HepG2 (cell line): ENCODE results near the gene FAM83D. TPM values are rescaled to one million over a fixed set of nuclear protein-coding genes. Genes with fewer than 3 reads are reported as not detected.
A peak's percentile ranks its signal among the peaks of the same experiment; 100 is the strongest.

Source experiments
- ATAC-seq: fragments of 200-7000 bp; cut with Tn5 transposase; 3 replicates; pipeline ENCODE4 v1.9.1; 2020; ENCODE audit warnings: mild to moderate bottlenecking, moderate library complexity
- BruUV-seq: library from RNA; stranded (reverse); fragments of 400-500 nt; replicated peaks from 2 replicates; lab custom pipeline; 2021; lab: Mats Ljungman, UMichigan
- CTCF ChIA-PET: fragments of 300-600 bp; formaldehyde crosslinking; extraction: SDS; loops from one replicate; lab custom pipeline; 2021; ENCODE audit warnings: low total read pairs, inconsistent platforms, low intra/inter-chr PET ratio; lab: Yijun Ruan, JAX
- POLR2A ChIA-PET: fragments of 350-600 bp; sonication (Branson Sonifier 250); formaldehyde crosslinking; loops from one replicate; lab custom pipeline; 2020; ENCODE audit warnings: antibody characterized with exemption, inconsistent platforms; lab: Yijun Ruan, JAX
- DNase-seq: peaks from one replicate; pipeline ENCODE4 v3.0.0-alpha.2; 2015; ENCODE audit warnings: low spot score
- FAIRE-seq: peaks from 3 replicates; lab custom pipeline; 2011; peaks lifted over from hg19 to GRCh38; lab: Jason Lieb, UNC
- H2AFZ ChIP-seq: one replicate; pipeline ENCODE4 v1.6.1; 2011; ENCODE audit warnings: low read length, inconsistent platforms
- H3K27ac ChIP-seq: fragments of 300-600 bp; 3 replicates; pipeline ENCODE4 v1.8.0; 2011; ENCODE audit warnings: mixed run types, mild to moderate bottlenecking, mixed read lengths, low read length, inconsistent platforms; ENCODE audit not compliant: insufficient read depth; ENCODE audit errors: extremely low read length
- H3K27me3 ChIP-seq, 2 experiments: fragments of 200-600 bp in 1 of 2; 2 replicates in 1 of 2; 3 replicates in 1 of 2; pipeline versions ENCODE4 v1.6.0 to v1.8.0; 2011; ENCODE audit warnings: low read length in 2 of 2, mild to moderate bottlenecking in 2 of 2, moderate library complexity in 2 of 2, inconsistent platforms in 1 of 2; ENCODE audit not compliant: insufficient read depth in 2 of 2, control insufficient read depth in 1 of 2
- H3K36me3 ChIP-seq, 2 experiments: fragments of 200-600 bp in 1 of 2; replicated peaks in 1 of 2; 2 replicates in 1 of 2; 3 replicates in 1 of 2; pipeline versions ENCODE4 v1.5.1 to v1.8.0; 2011; ENCODE audit warnings: low read length in 2 of 2, inconsistent platforms in 1 of 2; ENCODE audit not compliant: insufficient read depth in 2 of 2, control insufficient read depth in 1 of 2
- H3K4me1 ChIP-seq: 2 replicates; pipeline ENCODE4 v1.5.1; 2012; ENCODE audit warnings: low read length, inconsistent platforms; ENCODE audit not compliant: insufficient read depth
- H3K4me2 ChIP-seq: 2 replicates; pipeline ENCODE4 v1.6.0; 2011; ENCODE audit warnings: low read depth, low read length, inconsistent platforms
- H3K4me3 ChIP-seq, 3 experiments: fragments of 200-600 bp in 1 of 3; sonication (generic), shearing (Covaris generic) in 1 of 3; replicated peaks in 1 of 3; 2 replicates each; pipeline ENCODE4 v1.5.1; 2011 to 2016; ENCODE audit warnings: low read length in 3 of 3, inconsistent platforms in 2 of 3, low read depth in 2 of 3, mild to moderate bottlenecking in 2 of 3, control low read depth in 1 of 3, mixed read lengths in 1 of 3; ENCODE audit not compliant: insufficient read depth in 1 of 3
- H3K79me2 ChIP-seq: one replicate; pipeline ENCODE4 v1.6.1; 2011; ENCODE audit warnings: low read length, inconsistent platforms; ENCODE audit not compliant: insufficient read depth
- H3K9ac ChIP-seq: 2 replicates; pipeline ENCODE4 v1.6.0; 2011; ENCODE audit warnings: mild to moderate bottlenecking, low read depth, low read length, inconsistent platforms; ENCODE audit not compliant: insufficient read depth
- H3K9me3 ChIP-seq: 2 replicates; pipeline ENCODE4 v1.5.1; 2012; ENCODE audit warnings: mild to moderate bottlenecking, low read length
- H4K20me1 ChIP-seq: 2 replicates; pipeline ENCODE4 v1.6.0; 2011; ENCODE audit warnings: inconsistent platforms, mild to moderate bottlenecking, low read length, moderate library complexity; ENCODE audit not compliant: insufficient read depth
- GABPA ChIP-seq, 2 experiments: IDR thresholded peaks; 2 replicates each; pipeline ENCODE4 v1.6.1; 2011 to 2016; ENCODE audit warnings: low read depth in 2 of 2, low read length in 1 of 2, missing biosample characterization in 1 of 2, missing genetic modification characterization in 1 of 2
- HNRNPUL1 ChIP-seq: fragments of 200-400 bp; formaldehyde crosslinking; IDR thresholded peaks from 2 replicates; pipeline ENCODE4 v1.6.1; 2017; ENCODE audit warnings: low read depth, mild to moderate bottlenecking, low read length, moderate library complexity
- MAFK ChIP-seq, 2 experiments: IDR thresholded peaks in 1 of 2; conservative IDR thresholded peaks in 1 of 2; 2 replicates each; pipeline ENCODE4 v1.6.1; 2011; ENCODE audit warnings: improper control_type of control experiment in 2 of 2, low read length in 2 of 2
- NFE2L1 ChIP-seq: sonication (generic); formaldehyde crosslinking; IDR thresholded peaks from 2 replicates; pipeline ENCODE4 v1.4.0; 2020; ENCODE audit warnings: missing genetic modification reagents, mild to moderate bottlenecking, borderline replicate concordance
- RCOR2 ChIP-seq: IDR thresholded peaks from 2 replicates; pipeline ENCODE4 v1.6.1; 2016; ENCODE audit warnings: missing biosample characterization, missing genetic modification reagents
- SNAI1 ChIP-seq: sonication (generic); formaldehyde crosslinking; IDR thresholded peaks from 2 replicates; pipeline ENCODE4 v1.5.0; 2020; ENCODE audit warnings: mild to moderate bottlenecking, missing genetic modification reagents, borderline replicate concordance
- TCF7L2 ChIP-seq: IDR thresholded peaks from 2 replicates; pipeline ENCODE4 v1.6.1; 2011; ENCODE audit warnings: mild to moderate bottlenecking, low read depth, low read length, moderate library complexity
- ZNF850 ChIP-seq: sonication (generic); formaldehyde crosslinking; conservative IDR thresholded peaks from 2 replicates; pipeline ENCODE4 v1.9.0; 2021; ENCODE audit warnings: mild to moderate bottlenecking, missing genetic modification reagents
- WGBS: methylation state at CpG from one replicate; pipeline ENCODE4 v1.1.6; 2017; ENCODE audit warnings: low lambda C conversion rate; 5-methylcytosine and 5-hydroxymethylcytosine counted together
- in situ Hi-C: cut with HindIII; loops from 2 replicates; pipeline ENCODE4 v1.10.0; 2017; ENCODE audit warnings: low pct_unique_long_range_greater_than_20kb; ENCODE audit not compliant: extremely low pct_ligation_motif_present
- intact Hi-C: fragments of 100-400 bp; cut with micrococcal nuclease; formaldehyde crosslinking; loops from one replicate; pipeline ENCODE4 v1.10.0; 2022; ENCODE audit not compliant: unreplicated experiment
- polyA plus RNA-seq, 8 experiments: library from polyadenylated mRNA; depleted of rRNA in 3 of 8; stranded (reverse) in 7 of 8; unstranded in 1 of 8; fragments of >200 nt; fragmentation: Illumina TruSeq in 4 of 8; extraction: Trizol in 4 of 8; gene quantifications; 2 replicates each; pipeline versions ENCODE4 v1.2.1 to v1.2.3, GENCODE V29; 2011 to 2016; ENCODE audit warnings: low read depth in 4 of 8, missing spikeins in 1 of 8, mixed read lengths in 1 of 8; ENCODE audit not compliant: insufficient read depth in 1 of 8
- total RNA-seq, 5 experiments: library from RNA; depleted of rRNA; stranded (reverse); fragments of >200 nt; fragmentation: Illumina TruSeq; extraction: Trizol; gene quantifications; 2 replicates each; pipeline ENCODE4 v1.2.3, GENCODE V29; 2016; ENCODE audit warnings: low read depth in 1 of 5
- TF ChIP-seq, protein P1 (sequence below): sonication (generic); formaldehyde crosslinking; IDR thresholded peaks from 2 replicates; pipeline ENCODE4 v1.5.0; 2020; ENCODE audit warnings: mild to moderate bottlenecking, missing genetic modification reagents
- TF ChIP-seq, protein P2 (sequence below): sonication (generic); formaldehyde crosslinking; IDR thresholded peaks from 2 replicates; pipeline ENCODE4 v1.5.1; 2020; ENCODE audit warnings: missing genetic modification reagents, mild to moderate bottlenecking, borderline replicate concordance

The FAM83D gene
- total and polyA plus RNA-seq, 2 of the 13 experiments (the other 11 are each of a cell fraction or from before 2014, with no cell fraction given), result 51.4 to 64.0 TPM

DNA sequence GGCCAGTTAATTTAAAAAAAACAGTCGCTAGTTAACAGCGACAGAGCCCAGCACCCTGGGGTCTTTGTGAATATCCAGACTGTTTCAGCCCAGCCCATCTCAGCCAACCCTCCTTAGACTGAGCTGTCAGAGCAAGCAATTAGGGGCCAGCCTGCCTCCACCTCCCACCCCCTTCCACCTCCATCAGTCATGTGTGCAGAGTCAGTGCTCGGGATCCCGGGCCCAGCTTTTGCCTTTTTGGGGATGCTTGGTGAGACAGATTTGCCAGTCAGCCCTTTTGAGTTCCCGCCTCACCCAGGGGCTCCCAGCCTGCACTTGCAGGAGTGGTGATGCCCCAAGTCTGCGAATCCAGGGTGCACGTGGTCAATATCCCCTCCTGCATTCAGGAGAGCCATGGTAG, 6.5 kb upstream of the FAM83D start:
- in situ Hi-C loops (loop anchor here (5.0 kb wide), 1 partner anchor 128 kb away; no protein-coding TSS in a partner anchor), intact Hi-C loops (no loop called here)
- ATAC-seq (no peak), DNase-seq (no peak), FAIRE-seq (no peak)
- TF ChIP-seq HNRNPUL1 (no peak), MAFK (conservative IDR thresholded peaks at IDR 0.05 in 1 of 2, IDR thresholded peaks at IDR 0.05 in 1 of 2; ENCODE audit: low read length in 2 of 2) (peak in 1 of 2 experiments; percentile 16; a peak in 1 of 4 replicates)
- no peak overlapping the region for H3K9ac ChIP-seq
- H3K79me2 ChIP-seq, result no peaks in the 10 kb centered on the region
- no peak overlapping the region for H3K4me2 ChIP-seq
- no TSS peak for BruUV-seq
- H3K27me3 ChIP-seq, result peaks cover 7 to 23% of the 10 kb centered on the region in 2 experiments; a peak in 4 of 5 replicates
- H4K20me1 ChIP-seq, result no peaks in the 10 kb centered on the region
- no peaks in the 10 kb centered on the region for H3K9me3 ChIP-seq
- ChIA-PET CTCF (no interaction called here), POLR2A (interaction anchor here (2.5 kb wide), 1 partner anchor 42 kb away, joined by 8 read pairs; the partner anchor contains the start of gene DHX35)
- H3K4me3 ChIP-seq, result no peak overlapping the region
- 83% methylated on average over 7 of the region's 7 CpGs for WGBS
- H2AFZ ChIP-seq, result no peak overlapping the region
- peaks cover 43% of the 10 kb centered on the region for H3K4me1 ChIP-seq
- no peaks in the 10 kb centered on the region for H3K36me3 ChIP-seq
- H3K27ac ChIP-seq, result no peak overlapping the region

DNA sequence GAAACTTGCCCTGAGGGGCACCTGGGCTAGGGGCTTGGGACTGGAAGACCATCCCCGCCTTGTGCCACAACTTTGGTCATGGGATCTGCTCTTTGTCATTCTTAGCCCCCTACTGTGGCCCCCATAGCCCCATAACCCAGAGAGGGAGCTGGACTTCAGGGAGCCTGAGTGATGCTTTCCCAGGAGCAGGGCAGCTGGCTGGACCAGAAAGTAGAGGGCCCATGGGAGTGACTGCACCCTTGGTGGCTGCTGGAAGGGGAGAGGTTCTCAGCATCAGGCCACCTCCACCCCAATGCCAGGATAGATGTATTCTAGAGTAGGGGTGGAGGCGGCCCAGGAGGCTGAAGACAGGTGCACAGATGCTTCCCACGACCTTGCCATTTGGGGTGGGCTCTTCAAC, 5.8 kb upstream of the FAM83D start:
- no TSS peak for BruUV-seq
- DNase-seq (no peak), ATAC-seq (no peak), FAIRE-seq (no peak)
- no peaks in the 10 kb centered on the region for H3K79me2 ChIP-seq
- no peaks in the 10 kb centered on the region for H3K36me3 ChIP-seq
- no peaks in the 10 kb centered on the region for H4K20me1 ChIP-seq
- no peaks in the 10 kb centered on the region for H3K9me3 ChIP-seq
- H3K27ac ChIP-seq, result no peak overlapping the region
- POLR2A ChIA-PET, result interaction anchor here (2.5 kb wide), 1 partner anchor 41 kb away, joined by 8 read pairs; the partner anchor contains the start of gene DHX35
- TF ChIP-seq, protein P1, sequence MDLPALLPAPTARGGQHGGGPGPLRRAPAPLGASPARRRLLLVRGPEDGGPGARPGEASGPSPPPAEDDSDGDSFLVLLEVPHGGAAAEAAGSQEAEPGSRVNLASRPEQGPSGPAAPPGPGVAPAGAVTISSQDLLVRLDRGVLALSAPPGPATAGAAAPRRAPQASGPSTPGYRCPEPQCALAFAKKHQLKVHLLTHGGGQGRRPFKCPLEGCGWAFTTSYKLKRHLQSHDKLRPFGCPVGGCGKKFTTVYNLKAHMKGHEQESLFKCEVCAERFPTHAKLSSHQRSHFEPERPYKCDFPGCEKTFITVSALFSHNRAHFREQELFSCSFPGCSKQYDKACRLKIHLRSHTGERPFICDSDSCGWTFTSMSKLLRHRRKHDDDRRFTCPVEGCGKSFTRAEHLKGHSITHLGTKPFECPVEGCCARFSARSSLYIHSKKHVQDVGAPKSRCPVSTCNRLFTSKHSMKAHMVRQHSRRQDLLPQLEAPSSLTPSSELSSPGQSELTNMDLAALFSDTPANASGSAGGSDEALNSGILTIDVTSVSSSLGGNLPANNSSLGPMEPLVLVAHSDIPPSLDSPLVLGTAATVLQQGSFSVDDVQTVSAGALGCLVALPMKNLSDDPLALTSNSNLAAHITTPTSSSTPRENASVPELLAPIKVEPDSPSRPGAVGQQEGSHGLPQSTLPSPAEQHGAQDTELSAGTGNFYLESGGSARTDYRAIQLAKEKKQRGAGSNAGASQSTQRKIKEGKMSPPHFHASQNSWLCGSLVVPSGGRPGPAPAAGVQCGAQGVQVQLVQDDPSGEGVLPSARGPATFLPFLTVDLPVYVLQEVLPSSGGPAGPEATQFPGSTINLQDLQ, result no peak
- TF ChIP-seq RCOR2 (CRISPR knock-in tag) (no peak), GABPA (IDR thresholded peaks at IDR 0.05; ENCODE audit: low read depth, low read length) (no peak), GABPA (CRISPR knock-in tag; IDR thresholded peaks at IDR 0.05; ENCODE audit: low read depth) (no peak), TCF7L2 (no peak), ZNF850 (no peak), NFE2L1 (no peak), SNAI1 (CRISPR knock-in tag) (no peak)
- TF ChIP-seq, protein P2, sequence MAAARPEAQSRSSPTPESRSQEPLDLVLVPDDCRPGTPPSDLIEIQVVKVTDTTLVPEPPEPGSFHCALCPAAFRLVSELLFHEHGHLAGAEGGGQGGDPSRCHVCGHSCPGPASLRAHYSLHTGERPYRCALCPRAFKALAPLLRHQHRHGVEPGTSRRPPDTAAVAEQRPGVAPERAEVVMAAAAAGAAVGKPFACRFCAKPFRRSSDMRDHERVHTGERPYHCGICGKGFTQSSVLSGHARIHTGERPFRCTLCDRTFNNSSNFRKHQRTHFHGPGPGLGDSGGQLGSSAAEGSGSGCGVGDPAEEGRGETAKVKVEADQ (CRISPR knock-in tag), result no peak
- intact Hi-C loops (no loop called here), in situ Hi-C loops (loop anchor here (5.0 kb wide), 1 partner anchor 127 kb away; no protein-coding TSS in a partner anchor)
- no peak overlapping the region for H3K4me3 ChIP-seq
- H3K4me1 ChIP-seq, result peaks cover 43% of the 10 kb centered on the region
- no peak overlapping the region for H3K4me2 ChIP-seq
- H2AFZ ChIP-seq, result no peak overlapping the region
- 14% methylated on average over 3 of the region's 3 CpGs for WGBS
- H3K27me3 ChIP-seq, result peaks cover 7 to 23% of the 10 kb centered on the region in 2 experiments; a peak in 4 of 5 replicates
- H3K9ac ChIP-seq, result no peak overlapping the region
- CTCF ChIA-PET, result no interaction called here
